Uterus (tissue), 2 donors: ENCODE data around the gene ACVRL1.

Experiments used
- CTCF ChIP-seq, 4 experiments: fragments of 200-600 bp in 2 of 4; fragments of 450-650 bp in 2 of 4; sonication (generic) in 2 of 4; IDR thresholded peaks; one replicate each; pipeline ENCODE4 v1.5.1; 2016 to 2019; ENCODE audit warnings: antibody characterized with exemption in 4 of 4, mild to moderate bottlenecking in 2 of 4, moderate library complexity in 1 of 4
- POLR2A ChIP-seq, 2 donors: fragments of 450-650 bp; IDR thresholded peaks; one replicate each; pipeline ENCODE4 v1.6.1; 2016; ENCODE audit warnings: antibody characterized with exemption in 2 of 2, mild to moderate bottlenecking in 1 of 2, moderate library complexity in 1 of 2

- TF ChIP-seq CTCF (IDR thresholded peaks at IDR 0.05) (no peak), POLR2A (IDR thresholded peaks at IDR 0.05) (no peak)
These were observed 6.0 kb upstream of the ACVRL1 start for GRCh38 chr12:51901121-51901817.
